Fibroblast of lung (primary cell): Measurements from ENCODE around the gene ITK. TPM values are rescaled to one million over a fixed set of nuclear protein-coding genes. Genes with fewer than 3 reads are reported as not detected.

Experiments used
- DNase-seq, 2 donors: peaks; one replicate each; pipeline versions ENCODE4 v3.0.0 to v3.0.0-alpha.2; 2010; ENCODE audit warnings: low read depth in 2 of 2
- H2AFZ ChIP-seq: 2 replicates; pipeline ENCODE4 v1.5.1; 2012; ENCODE audit warnings: low read length, control low read depth, inconsistent platforms
- H3K27ac ChIP-seq: 2 replicates; pipeline ENCODE4 v1.5.1; 2011; ENCODE audit warnings: low read length, control low read depth; ENCODE audit not compliant: insufficient read depth
- H3K27me3 ChIP-seq: 2 replicates; pipeline ENCODE4 v1.5.1; 2011; ENCODE audit warnings: mild to moderate bottlenecking, low read length; ENCODE audit not compliant: control insufficient read depth, insufficient read depth
- H3K36me3 ChIP-seq: 2 replicates; pipeline ENCODE4 v1.5.1; 2011; ENCODE audit warnings: low read length; ENCODE audit not compliant: control insufficient read depth, insufficient read depth
- H3K4me1 ChIP-seq: 2 replicates; pipeline ENCODE4 v1.5.1; 2011; ENCODE audit warnings: low read length; ENCODE audit not compliant: control insufficient read depth, insufficient read depth; ENCODE audit errors: extremely low read depth
- H3K4me2 ChIP-seq: 2 replicates; pipeline ENCODE4 v1.5.1; 2011; ENCODE audit warnings: low read length, control low read depth; ENCODE audit not compliant: insufficient read depth; ENCODE audit errors: extremely low read depth
- H3K4me3 ChIP-seq, 4 experiments: fragments of 200-600 bp in 1 of 4; sonication (generic) in 1 of 4; replicated peaks in 1 of 4; 2 replicates each; pipeline ENCODE4 v1.5.1; 2011 to 2016; ENCODE audit warnings: low read length in 4 of 4, low read depth in 3 of 4, mild to moderate bottlenecking in 3 of 4, control low read depth in 2 of 4, inconsistent platforms in 1 of 4, mixed read lengths in 1 of 4; ENCODE audit not compliant: insufficient read depth in 1 of 4; ENCODE audit errors: control extremely low read depth in 1 of 4
- H3K79me2 ChIP-seq: 2 replicates; pipeline ENCODE4 v1.5.1; 2012; ENCODE audit warnings: mild to moderate bottlenecking, low read length, inconsistent platforms; ENCODE audit not compliant: control insufficient read depth, insufficient read depth
- H3K9ac ChIP-seq: 2 replicates; pipeline ENCODE4 v1.5.1; 2011; ENCODE audit warnings: mild to moderate bottlenecking, low read length, control low read depth; ENCODE audit not compliant: insufficient read depth
- H3K9me3 ChIP-seq: 2 replicates; pipeline ENCODE4 v1.5.1; 2012; ENCODE audit warnings: low read depth, low read length; ENCODE audit not compliant: control insufficient read depth, insufficient read depth
- H4K20me1 ChIP-seq: 2 replicates; pipeline ENCODE4 v1.5.1; 2011; ENCODE audit warnings: low read length; ENCODE audit not compliant: control insufficient read depth, insufficient read depth; ENCODE audit errors: extremely low read depth
- CTCF ChIP-seq, 2 donors: IDR thresholded peaks in 1 of 2; conservative IDR thresholded peaks in 1 of 2; 1 replicate in 1 of 2; 2 replicates in 1 of 2; pipeline ENCODE4 v1.5.1; 2011 to 2012; ENCODE audit warnings: low read length in 2 of 2, control low read depth in 1 of 2, inconsistent platforms in 1 of 2, low read depth in 1 of 2, mild to moderate bottlenecking in 1 of 2
- EZH2 ChIP-seq: IDR thresholded peaks from 2 replicates; pipeline ENCODE4 v1.5.1; 2012; ENCODE audit warnings: low read length, control low read depth, mild to moderate bottlenecking; ENCODE audit errors: missing control alignments
- polyA plus RNA-seq, 2 donors: library from polyadenylated mRNA; depleted of rRNA in 1 of 2; stranded (reverse) in 1 of 2; unstranded in 1 of 2; fragments of >200 nt; gene quantifications; 2 replicates each; pipeline ENCODE4 v1.2.1, GENCODE V29; 2011 to 2012; ENCODE audit warnings: missing spikeins in 1 of 2
- total RNA-seq: library from RNA; depleted of rRNA; stranded (reverse); fragments of >200 nt; gene quantifications from 2 replicates; pipeline ENCODE4 v1.2.1, GENCODE V29; 2014

ITK gene
- total and polyA plus RNA-seq, 2 donors (not counting 1 experiment from before 2014, with no cell fraction given) = 0.17 TPM; not detected in 1

- Histone ChIP-seq H3K27me3 (no peaks in the 10 kb centered on the region), H3K9me3 (no peaks in the 10 kb centered on the region), H3K79me2 (no peaks in the 10 kb centered on the region), H3K27ac (no peak overlapping the region), H4K20me1 (no peaks in the 10 kb centered on the region), H3K4me3 (no peak overlapping the region), H2AFZ (no peak overlapping the region), H3K4me2 (no peak overlapping the region), H3K9ac (no peak overlapping the region), H3K4me1 (no peaks in the 10 kb centered on the region), H3K36me3 (no peaks in the 10 kb centered on the region)
- DNase-seq = no peak
- no peak for TF ChIP-seq EZH2
- TF ChIP-seq CTCF (conservative IDR thresholded peaks at IDR 0.05 in 1 of 2, IDR thresholded peaks at IDR 0.05 in 1 of 2; ENCODE audit: low read depth in 1 of 2, low read length in 2 of 2) = no peak
Observed at GRCh38 chr5:157189223-157189622, 8.6 kb downstream of the ITK start.

GRCh38 chr5:157193699-157194424 lies 13.2 kb downstream of the ITK start:
- no peak for DNase-seq
- Histone ChIP-seq H3K4me2 (no peak overlapping the region), H3K36me3 (no peaks in the 10 kb centered on the region), H3K27me3 (no peaks in the 10 kb centered on the region), H4K20me1 (no peaks in the 10 kb centered on the region), H3K9me3 (no peaks in the 10 kb centered on the region), H3K4me1 (no peaks in the 10 kb centered on the region), H3K4me3 (no peak overlapping the region), H3K9ac (no peak overlapping the region), H2AFZ (no peak overlapping the region), H3K79me2 (no peaks in the 10 kb centered on the region), H3K27ac (no peak overlapping the region)
- TF ChIP-seq CTCF (conservative IDR thresholded peaks at IDR 0.05 in 1 of 2, IDR thresholded peaks at IDR 0.05 in 1 of 2; ENCODE audit: low read depth in 1 of 2, low read length in 2 of 2) = no peak
- no peak for TF ChIP-seq EZH2

- Histone ChIP-seq H3K9ac (no peak overlapping the region), H3K36me3 (no peaks in the 10 kb centered on the region), H3K4me2 (no peak overlapping the region), H3K4me3 (no peak overlapping the region), H4K20me1 (no peaks in the 10 kb centered on the region), H3K27me3 (no peaks in the 10 kb centered on the region), H3K4me1 (no peaks in the 10 kb centered on the region), H2AFZ (no peak overlapping the region), H3K79me2 (no peaks in the 10 kb centered on the region), H3K27ac (no peak overlapping the region), H3K9me3 (no peaks in the 10 kb centered on the region)
- TF ChIP-seq CTCF (conservative IDR thresholded peaks at IDR 0.05 in 1 of 2, IDR thresholded peaks at IDR 0.05 in 1 of 2; ENCODE audit: low read depth in 1 of 2, low read length in 2 of 2) (no peak), EZH2 (no peak)
- DNase-seq = no peak
Observed at GRCh38 chr5:157196045-157196444, 15.4 kb downstream of the ITK start.
